Measurements from ENCODE around the gene ATP11B.
A peak's percentile ranks its signal among the peaks of the same experiment; 100 is the strongest.

Gene ATP11B

GRCh38 chr3:182967218-182968204 lies 174.2 kb downstream of the ATP11B start:
- no peak for TF ChIP-seq CTCF (IDR thresholded peaks at IDR 0.05; ENCODE audit: low read depth, low read length)
- H3K4me3 ChIP-seq (ENCODE audit: low read depth, low read length) = no peak overlapping the region
- no peak for DNase-seq (ENCODE audit: low read depth, low spot score)
- in situ Hi-C loops (cut with HindIII; ENCODE audit: low sequenced_read_pairs) = no loop called here

- TF ChIP-seq CTCF (IDR thresholded peaks at IDR 0.05; ENCODE audit: low read depth, low read length) = no peak
- H3K4me3 ChIP-seq (ENCODE audit: low read depth, low read length) = no peak overlapping the region
- in situ Hi-C loops (cut with HindIII; ENCODE audit: low sequenced_read_pairs) = no loop called here
- DNase-seq (ENCODE audit: low read depth, low spot score) = peak; percentile 69
These were observed 176.0 kb downstream of the ATP11B start for GRCh38 chr3:182969277-182969676.

GRCh38 chr3:182969853-182970252 lies 176.5 kb downstream of the ATP11B start:
- in situ Hi-C loops (cut with HindIII; ENCODE audit: low sequenced_read_pairs) = no loop called here
- no peak for TF ChIP-seq CTCF (IDR thresholded peaks at IDR 0.05; ENCODE audit: low read depth, low read length)
- DNase-seq (ENCODE audit: low read depth, low spot score) = no peak
- H3K4me3 ChIP-seq (ENCODE audit: low read depth, low read length) = no peak overlapping the region

GRCh38 chr3:182970811-182971418 lies 177.6 kb downstream of the ATP11B start:
- no peak for DNase-seq (ENCODE audit: low read depth, low spot score)
- no peak for TF ChIP-seq CTCF (IDR thresholded peaks at IDR 0.05; ENCODE audit: low read depth, low read length)
- H3K4me3 ChIP-seq (ENCODE audit: low read depth, low read length) = no peak overlapping the region
- in situ Hi-C loops (cut with HindIII; ENCODE audit: low sequenced_read_pairs) = no loop called here

All from astrocyte of the spinal cord (primary cell).